Stomach (tissue), 4 donors: ENCODE results near the gene CCNI.

Experiments used
- CTCF ChIP-seq, 7 experiments: fragments of 450-650 bp in 4 of 7; fragments of 200-600 bp in 3 of 7; sonication (generic) in 3 of 7; IDR thresholded peaks; one replicate each; pipeline ENCODE4 v1.5.1; 2016 to 2019; ENCODE audit warnings: antibody characterized with exemption in 7 of 7, control low read depth in 2 of 7, mild to moderate bottlenecking in 1 of 7
- EP300 ChIP-seq: sonication (generic); formaldehyde crosslinking; IDR thresholded peaks from one replicate; pipeline ENCODE4 v1.6.1; 2017; ENCODE audit warnings: antibody characterized with exemption
- POLR2A ChIP-seq, 4 donors: fragments of 450-650 bp; IDR thresholded peaks; one replicate each; pipeline ENCODE4 v1.6.1; 2016; ENCODE audit warnings: antibody characterized with exemption in 4 of 4, control low read depth in 2 of 4, mild to moderate bottlenecking in 1 of 4, moderate library complexity in 1 of 4
- POLR2AphosphoS5 ChIP-seq, 3 donors: sonication (generic); formaldehyde crosslinking; IDR thresholded peaks; one replicate each; pipeline ENCODE4 v1.6.1; 2016; ENCODE audit warnings: antibody characterized with exemption in 3 of 3

- no peak for TF ChIP-seq CTCF (IDR thresholded peaks at IDR 0.05)
- no peak for TF ChIP-seq POLR2A (IDR thresholded peaks at IDR 0.05)
- no peak for TF ChIP-seq EP300
- no peak for TF ChIP-seq POLR2AphosphoS5 (IDR thresholded peaks at IDR 0.05)
Observed at GRCh38 chr4:77026322-77026704, 49.5 kb downstream of the CCNI start.
